GM19455 (cell line): Measurements from ENCODE around the gene RBM26.

Experiments
- ATAC-seq: cut with Tn5 transposase; IDR thresholded peaks from one replicate; pipeline ENCODE4 v1.9.1; 2021; ENCODE audit not compliant: unreplicated experiment

RBM26 gene

GRCh38 chr13:79341202-79341601 lies 64.9 kb downstream of the RBM26 start:
- no peak for ATAC-seq

DNA sequence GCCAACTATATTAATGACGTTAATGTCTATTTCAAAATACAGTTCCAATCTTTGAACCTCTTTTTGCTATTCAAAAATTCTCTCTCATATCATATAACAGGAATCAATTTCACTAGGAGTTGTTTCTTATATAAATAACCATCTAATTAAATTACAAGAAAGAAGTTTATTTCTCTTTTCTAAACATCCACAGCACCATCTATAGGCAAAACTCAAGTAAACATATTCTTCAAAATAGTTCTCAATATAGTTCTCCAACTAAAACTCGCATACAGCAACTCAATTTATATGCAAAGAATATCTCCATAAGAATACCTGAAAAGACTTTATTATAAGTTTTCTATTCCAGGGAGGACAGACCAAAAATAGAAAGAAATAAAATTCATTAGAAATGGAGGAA lies 65.6 kb downstream of the RBM26 start:
- ATAC-seq = no peak

DNA sequence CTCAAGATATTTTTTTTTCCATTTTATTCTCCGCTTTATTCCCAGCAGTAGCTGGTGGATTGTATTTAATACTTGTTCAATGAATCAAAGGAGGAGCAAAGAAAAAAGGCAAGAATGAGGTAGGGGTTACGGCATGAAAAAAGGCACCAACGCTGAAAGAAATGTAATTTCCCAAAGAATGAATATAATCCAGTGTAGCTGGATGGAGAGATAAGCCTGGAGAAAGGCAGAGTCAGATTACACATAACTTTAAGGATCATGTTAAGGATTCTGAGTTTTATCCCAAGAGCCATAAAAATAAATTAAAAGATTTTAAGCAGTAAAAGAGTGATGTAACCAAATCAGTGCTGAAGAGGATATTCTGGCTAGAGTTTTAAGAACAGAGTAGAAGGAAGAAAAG lies 67.7 kb downstream of the RBM26 start:
- ATAC-seq = no peak

DNA sequence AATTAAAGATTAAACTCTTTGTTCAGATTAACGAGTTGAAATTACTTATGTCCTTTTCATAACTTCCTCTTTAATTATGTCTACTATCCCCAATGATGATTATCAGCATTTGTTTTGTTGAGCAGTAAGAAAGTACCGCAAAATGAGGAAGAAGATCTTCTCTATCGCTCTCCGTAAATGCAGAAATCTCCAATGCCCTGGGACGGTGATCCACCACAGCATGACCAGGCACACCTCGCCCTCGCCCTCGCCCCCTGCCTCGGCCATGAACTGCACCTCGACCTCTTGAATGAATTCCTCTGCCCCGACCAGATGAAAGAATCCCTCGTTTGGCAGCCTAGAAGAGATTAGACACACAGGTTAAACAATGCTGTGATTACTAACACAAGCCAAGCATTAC lies 69.1 kb downstream of the RBM26 start:
- ATAC-seq = no peak

DNA sequence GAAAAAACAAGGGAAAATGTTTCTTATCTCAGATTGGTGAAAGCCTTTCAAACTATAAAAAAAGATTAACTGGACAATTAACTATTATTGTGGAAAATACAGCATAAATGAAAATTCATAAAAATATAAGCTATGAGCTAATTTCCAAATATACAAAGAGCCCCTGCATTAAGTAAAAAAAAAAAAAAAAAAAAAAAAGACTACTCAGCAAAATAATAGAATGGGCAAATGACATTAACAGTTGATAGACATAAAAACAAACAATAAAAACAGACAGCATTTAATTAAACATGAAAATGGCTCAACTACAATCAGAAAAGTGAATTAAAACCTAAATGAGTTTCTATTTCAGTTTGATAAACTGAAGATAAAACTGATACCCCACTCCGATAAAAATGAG lies 77.5 kb downstream of the RBM26 start:
- no peak for ATAC-seq

DNA sequence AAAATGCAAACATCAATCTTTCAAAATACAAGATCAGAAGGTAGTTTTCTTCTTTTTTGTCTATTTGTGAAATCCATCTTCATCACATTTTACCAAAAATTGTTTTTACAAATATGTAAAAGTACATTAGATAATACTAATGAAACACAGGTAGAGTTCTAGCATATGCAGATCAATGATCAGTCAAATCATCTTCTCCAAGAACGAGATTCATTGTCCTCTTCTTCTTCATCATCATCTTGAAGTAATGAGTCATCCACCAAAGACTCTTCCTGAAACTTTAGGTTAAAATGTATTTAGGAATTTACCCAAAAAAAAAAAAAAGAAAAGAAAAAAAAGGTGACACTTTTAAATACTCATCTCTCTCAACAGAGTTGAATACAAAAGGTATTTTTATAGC lies 85.6 kb downstream of the RBM26 start:
- no peak for ATAC-seq

DNA sequence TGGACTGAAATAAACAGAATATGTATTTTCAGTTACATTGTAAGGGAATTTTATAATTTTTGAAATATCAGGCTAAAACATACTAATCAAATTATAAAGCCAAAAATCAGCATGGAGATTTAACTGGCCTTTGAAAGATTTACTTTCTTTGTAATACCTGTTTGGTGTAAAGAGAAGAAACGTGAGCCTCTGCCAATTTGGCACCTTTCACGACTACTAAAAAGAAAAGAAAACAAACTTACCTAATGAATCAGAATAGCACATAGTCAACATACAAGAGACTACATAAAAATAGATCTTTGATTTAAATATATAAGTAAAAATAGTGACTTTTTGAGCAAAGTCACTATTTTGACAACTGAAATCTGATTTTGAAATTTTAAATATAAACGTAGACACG lies 87.4 kb downstream of the RBM26 start:
- no peak for ATAC-seq

GRCh38 chr13:79317856-79318255 lies 88.2 kb downstream of the RBM26 start:
- ATAC-seq = no peak

- no peak for ATAC-seq
These were observed 91.4 kb downstream of the RBM26 start for GRCh38 chr13:79314652-79315051.

DNA sequence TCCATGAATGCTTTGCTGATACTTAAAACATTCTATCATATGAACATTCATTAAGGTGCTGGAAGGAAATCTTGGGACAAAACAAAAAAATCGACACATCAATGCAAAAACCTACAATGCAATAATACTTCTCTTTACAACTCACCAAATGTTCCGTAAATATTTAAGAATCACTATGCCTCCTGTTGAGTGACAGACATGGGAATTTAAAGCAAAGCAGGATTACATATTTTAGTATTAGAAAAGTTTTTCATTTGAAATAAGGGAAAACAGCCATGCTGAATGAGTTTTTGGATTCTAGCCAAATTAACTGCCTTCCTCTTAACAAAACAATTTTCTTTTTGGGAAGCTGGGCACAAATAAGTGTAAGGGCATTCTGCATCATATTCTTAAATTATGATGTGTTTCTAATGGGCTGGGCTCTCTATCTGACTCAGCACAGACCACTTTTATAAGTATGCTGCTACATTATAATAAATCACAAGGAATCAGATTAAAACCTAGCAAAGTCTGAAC lies 93.7 kb downstream of the RBM26 start:
- ATAC-seq = no peak

- no peak for ATAC-seq
These were observed 94.7 kb downstream of the RBM26 start for GRCh38 chr13:79311386-79311785.

GRCh38 chr13:79309690-79310089 lies 96.4 kb downstream of the RBM26 start:
- ATAC-seq = no peak

GRCh38 chr13:79307866-79308298 lies 98.2 kb downstream of the RBM26 start:
- ATAC-seq = peak; percentile 69

DNA sequence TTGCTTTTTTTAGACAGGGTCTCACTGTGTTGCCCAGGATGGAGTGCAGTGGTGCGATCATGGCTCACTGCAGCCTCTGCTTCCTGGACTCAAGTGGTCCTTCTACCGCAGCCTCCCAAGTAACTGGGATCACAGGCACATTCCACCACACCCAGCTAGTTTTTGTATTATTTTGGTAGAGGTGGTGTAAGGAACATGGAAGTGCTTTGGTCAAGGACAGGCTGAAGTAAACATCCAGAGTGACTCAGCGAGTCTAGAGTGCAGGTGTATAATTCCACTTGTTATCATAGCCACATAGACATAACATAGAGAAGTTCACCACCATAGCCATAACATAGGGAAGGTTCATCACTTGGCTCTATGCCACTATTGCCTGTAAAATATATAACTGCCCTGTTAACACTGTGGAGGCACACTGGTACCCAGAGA lies 98.6 kb downstream of the RBM26 start:
- ATAC-seq = peak; percentile 33

GRCh38 chr13:79306650-79307049 lies 99.4 kb downstream of the RBM26 start:
- ATAC-seq = no peak

DNA sequence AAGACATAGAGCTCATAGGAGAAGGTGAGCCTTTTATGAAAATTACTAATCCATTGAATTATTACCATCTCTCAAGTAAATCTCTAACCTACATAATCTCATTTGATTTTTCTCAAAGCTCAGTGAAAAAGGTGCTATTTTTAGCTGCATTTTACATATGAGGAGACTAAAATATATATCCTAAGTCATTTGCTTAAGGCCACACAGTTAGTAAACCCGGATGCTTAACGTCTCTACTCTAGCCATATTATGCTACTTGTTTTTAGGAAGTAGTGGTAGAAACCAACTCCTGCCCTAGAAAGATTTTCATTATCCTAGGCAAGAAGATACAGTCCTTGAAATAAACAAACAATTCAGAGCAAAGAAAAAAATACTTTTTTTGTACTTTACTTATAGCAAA lies 108.9 kb downstream of the RBM26 start:
- no peak for ATAC-seq

DNA sequence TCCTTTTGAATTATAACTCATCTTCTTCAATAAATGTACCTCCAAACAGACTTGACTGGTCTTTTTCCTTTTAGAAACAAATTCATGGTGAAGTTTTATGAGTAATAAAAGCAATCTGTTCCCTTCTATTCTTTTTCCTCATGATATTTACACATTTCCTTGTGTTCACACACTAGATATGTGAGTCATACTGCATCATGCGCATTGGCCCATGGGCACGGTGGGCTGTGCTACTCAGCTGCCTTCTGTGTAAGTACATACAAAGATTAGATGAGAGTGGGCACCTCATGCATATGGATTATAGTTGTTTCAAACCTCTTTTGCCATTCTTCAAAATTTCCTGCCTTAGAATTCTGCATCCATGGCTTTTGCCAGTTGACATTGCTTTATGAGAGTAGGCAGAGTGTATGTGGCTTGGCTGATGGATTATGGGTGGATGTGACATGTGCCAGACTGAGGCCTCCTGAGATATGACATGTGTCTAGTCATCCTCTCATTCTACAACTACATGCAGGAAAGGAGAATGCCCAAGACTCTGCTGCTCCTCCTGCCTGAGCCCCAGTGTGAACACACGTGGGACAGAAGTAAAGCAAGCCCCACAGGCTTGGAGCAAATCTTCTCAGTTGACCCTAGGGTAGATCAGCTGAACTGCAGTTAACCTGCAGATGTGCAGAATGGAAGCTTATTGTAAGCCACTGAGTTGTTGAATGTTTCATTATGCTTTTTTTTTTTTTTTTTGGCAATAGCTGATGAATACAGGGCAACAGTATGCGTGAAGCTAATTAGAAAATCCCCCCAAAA lies 109.9 kb downstream of the RBM26 start:
- no peak for ATAC-seq

DNA sequence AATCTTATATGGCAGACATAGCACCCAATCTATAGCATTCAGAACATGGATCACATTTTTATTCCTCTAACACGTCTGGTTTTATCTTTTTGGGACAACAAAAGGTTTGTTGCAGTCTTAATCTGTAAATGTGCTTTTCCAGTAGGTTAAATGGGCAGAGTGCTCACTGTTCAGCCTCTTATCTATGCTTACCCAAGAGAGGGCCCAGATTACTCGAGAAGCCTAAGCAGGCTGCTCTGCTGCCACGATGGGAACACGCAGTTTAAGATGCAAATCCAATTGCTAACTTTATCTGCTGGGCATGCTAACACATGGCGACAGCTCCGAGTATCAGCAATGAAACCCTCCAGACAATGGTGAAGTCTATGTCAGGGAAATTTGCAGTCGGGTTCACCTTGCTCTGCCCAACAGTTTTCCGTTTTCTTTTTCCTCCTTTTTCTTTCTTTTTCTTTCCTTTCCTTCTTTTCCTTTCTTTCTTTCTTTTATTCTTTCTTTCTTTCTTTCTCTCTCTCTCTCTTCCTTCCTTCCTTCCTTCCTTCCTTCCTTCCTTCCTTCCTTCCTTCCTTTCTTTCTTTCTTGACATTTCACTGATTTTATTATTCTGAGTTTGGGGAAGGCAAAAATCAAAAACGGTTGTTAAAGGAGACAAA lies 115.3 kb downstream of the RBM26 start:
- no peak for ATAC-seq

GRCh38 chr13:79289571-79289970 lies 116.5 kb downstream of the RBM26 start:
- no peak for ATAC-seq

GRCh38 chr13:79287939-79288795 lies 117.9 kb downstream of the RBM26 start:
- ATAC-seq = no peak

GRCh38 chr13:79285159-79285558 lies 120.9 kb downstream of the RBM26 start:
- no peak for ATAC-seq
